Measurements from ENCODE around the gene SERPINI2. TPM values are rescaled to one million over a fixed set of nuclear protein-coding genes. Genes with fewer than 3 reads are reported as not detected.
"Not testable (repeated sequence)": the region's sequence is repeated elsewhere in the genome, so short reads cannot be mapped to it uniquely, and the experiment has no call there.

SERPINI2 gene
- total RNA-seq, 2 experiments from 2014 or later: not detected

GRCh38 chr3:167437428-167438139 lies 36.3 kb downstream of the SERPINI2 start:
- intact Hi-C loops (cut with micrococcal nuclease): no loop called here
- peaks cover 10% of the 10 kb centered on the region for H3K27me3 Mint-ChIP-seq (ENCODE audit: low read depth)
- no peak overlapping the region for H3K27ac Mint-ChIP-seq
- CTCF ChIA-PET: no interaction called here
- no peaks in the 10 kb centered on the region for H3K9me3 Mint-ChIP-seq
- DNase-seq: no peak
- H3K4me1 Mint-ChIP-seq (ENCODE audit: low read depth): no peaks in the 10 kb centered on the region
- H3K4me3 Mint-ChIP-seq: no peak overlapping the region
- H3K36me3 Mint-ChIP-seq (ENCODE audit: low read depth): no peaks in the 10 kb centered on the region

GRCh38 chr3:167426962-167427361 lies 46.9 kb downstream of the SERPINI2 start:
- DNase-seq; H3K4me3 Mint-ChIP-seq; H3K4me1 Mint-ChIP-seq (ENCODE audit: low read depth); intact Hi-C loops (cut with micrococcal nuclease); H3K27me3 Mint-ChIP-seq (ENCODE audit: low read depth); CTCF ChIA-PET; H3K9me3 Mint-ChIP-seq; H3K27ac Mint-ChIP-seq; H3K36me3 Mint-ChIP-seq (ENCODE audit: low read depth): not testable (repeated sequence)

GRCh38 chr3:167422396-167422795 lies 51.4 kb downstream of the SERPINI2 start:
- H3K36me3 Mint-ChIP-seq (ENCODE audit: low read depth); H3K27me3 Mint-ChIP-seq (ENCODE audit: low read depth); CTCF ChIA-PET: not testable (repeated sequence)

GRCh38 chr3:167409611-167410010 lies 64.2 kb downstream of the SERPINI2 start:
- no peak overlapping the region for H3K27ac Mint-ChIP-seq

More at GRCh38 chr3:167422396-167422795, 51.4 kb downstream of the SERPINI2 start:
- intact Hi-C loops (cut with micrococcal nuclease); H3K4me3 Mint-ChIP-seq; H3K9me3 Mint-ChIP-seq; H3K4me1 Mint-ChIP-seq (ENCODE audit: low read depth); H3K27ac Mint-ChIP-seq; DNase-seq: not testable (repeated sequence)

GRCh38 chr3:167406876-167407492 lies 66.9 kb downstream of the SERPINI2 start:
- Mint-ChIP-seq H3K36me3 (ENCODE audit: low read depth) (no peaks in the 10 kb centered on the region), H3K9me3 (no peaks in the 10 kb centered on the region), H3K27me3 (ENCODE audit: low read depth) (peaks cover 2% of the 10 kb centered on the region), H3K4me3 (no peak overlapping the region), H3K27ac (no peak overlapping the region), H3K4me1 (ENCODE audit: low read depth) (no peaks in the 10 kb centered on the region)
- CTCF ChIA-PET: no interaction called here
- DNase-seq: peak; percentile 27
- intact Hi-C loops (cut with micrococcal nuclease): loop anchor here (1.0 kb wide), 2 partner anchors 277 to 475 kb away; no protein-coding TSS in a partner anchor

More at GRCh38 chr3:167409611-167410010, 64.2 kb downstream of the SERPINI2 start:
- CTCF ChIA-PET: interaction anchor here (0.6 kb wide), 2 partner anchors 30 to 263 kb away, joined by 3 to 4 read pairs; partner anchors contain the start of gene ZBBX
- Mint-ChIP-seq H3K9me3 (no peaks in the 10 kb centered on the region), H3K36me3 (ENCODE audit: low read depth) (no peaks in the 10 kb centered on the region), H3K4me1 (ENCODE audit: low read depth) (no peaks in the 10 kb centered on the region), H3K4me3 (no peak overlapping the region), H3K27me3 (ENCODE audit: low read depth) (no peaks in the 10 kb centered on the region)
- intact Hi-C loops (cut with micrococcal nuclease): no loop called here
- DNase-seq: no peak

- no peak for DNase-seq
- Mint-ChIP-seq H3K4me3 (no peak overlapping the region), H3K27ac (no peak overlapping the region), H3K36me3 (ENCODE audit: low read depth) (no peaks in the 10 kb centered on the region), H3K9me3 (no peaks in the 10 kb centered on the region), H3K4me1 (ENCODE audit: low read depth) (no peaks in the 10 kb centered on the region), H3K27me3 (ENCODE audit: low read depth) (peaks cover 27% of the 10 kb centered on the region)
- intact Hi-C loops (cut with micrococcal nuclease): no loop called here
- CTCF ChIA-PET: no interaction called here
Observed at GRCh38 chr3:167397826-167398225, 76.0 kb downstream of the SERPINI2 start.

GRCh38 chr3:167396075-167396474 lies 77.8 kb downstream of the SERPINI2 start:
- CTCF ChIA-PET: interaction anchor here (1.0 kb wide), 1 partner anchor 15 kb away, joined by 5 read pairs; the partner anchor contains the start of gene ZBBX
- Mint-ChIP-seq H3K9me3 (no peaks in the 10 kb centered on the region), H3K36me3 (ENCODE audit: low read depth) (no peaks in the 10 kb centered on the region), H3K27me3 (ENCODE audit: low read depth) (peaks cover 25% of the 10 kb centered on the region), H3K4me1 (ENCODE audit: low read depth) (no peaks in the 10 kb centered on the region), H3K4me3 (no peak overlapping the region), H3K27ac (no peak overlapping the region)
- intact Hi-C loops (cut with micrococcal nuclease): no loop called here
- DNase-seq: no peak

GRCh38 chr3:167394003-167394402 lies 79.8 kb downstream of the SERPINI2 start:
- Mint-ChIP-seq H3K27me3 (ENCODE audit: low read depth) (peaks cover 16% of the 10 kb centered on the region), H3K36me3 (ENCODE audit: low read depth) (no peaks in the 10 kb centered on the region), H3K27ac (no peak overlapping the region), H3K9me3 (no peaks in the 10 kb centered on the region), H3K4me3 (no peak overlapping the region), H3K4me1 (ENCODE audit: low read depth) (no peaks in the 10 kb centered on the region)
- DNase-seq: no peak
- intact Hi-C loops (cut with micrococcal nuclease): no loop called here
- CTCF ChIA-PET: interaction anchor here (0.7 to 1.6 kb wide), 2 partner anchors 12 to 14 kb away, joined by 3 read pairs; partner anchors contain the start of gene ZBBX

Other genes starting within 250 kb of the SERPINI2 start
- gene ZBBX, start 93.7 kb downstream of the SERPINI2 start, total RNA-seq: not detected
- gene WDR49, start 179.9 kb upstream of the SERPINI2 start, total RNA-seq: not detected